Dermis blood vessel endothelial cell (primary cell): ENCODE results near the gene COL18A1. TPM values are rescaled to one million over a fixed set of nuclear protein-coding genes. Genes with fewer than 3 reads are reported as not detected.

ENCODE experiments used
- total RNA-seq: library from RNA; depleted of rRNA; stranded (reverse); fragments of >200 nt; gene quantifications from 2 replicates; pipeline ENCODE4 v1.2.3, GENCODE V29; 2014

Gene COL18A1
- total RNA-seq, 1 donor from 2014 or later: 309 TPM

Other genes with a start within 250 kb of the COL18A1 start
- 19.4 and 31.0 TPM in 2 replicates for gene POFUT2, start 117.3 kb upstream of the COL18A1 start, total RNA-seq
- gene SLC19A1, start 137.3 kb downstream of the COL18A1 start, total RNA-seq: 5.8 and 13.5 TPM in 2 replicates
- gene PCBP3, start 238.6 kb downstream of the COL18A1 start, total RNA-seq: 0.14 TPM in 1 of 2 replicates, not detected in the other